Activated T-cell treated with anti-CD3 and anti-CD28 coated beads for 48 hours (primary cell): ENCODE measurements around the gene SPTBN4.
"Not testable (repeated sequence)": the region's sequence is repeated elsewhere in the genome, so short reads cannot be mapped to it uniquely, and the experiment has no call there.

ENCODE experiments used
- DNase-seq: peaks from one replicate; pipeline ENCODE4 v3.0.0-alpha.2; 2020; ENCODE audit warnings: low read depth

Gene SPTBN4

DNA sequence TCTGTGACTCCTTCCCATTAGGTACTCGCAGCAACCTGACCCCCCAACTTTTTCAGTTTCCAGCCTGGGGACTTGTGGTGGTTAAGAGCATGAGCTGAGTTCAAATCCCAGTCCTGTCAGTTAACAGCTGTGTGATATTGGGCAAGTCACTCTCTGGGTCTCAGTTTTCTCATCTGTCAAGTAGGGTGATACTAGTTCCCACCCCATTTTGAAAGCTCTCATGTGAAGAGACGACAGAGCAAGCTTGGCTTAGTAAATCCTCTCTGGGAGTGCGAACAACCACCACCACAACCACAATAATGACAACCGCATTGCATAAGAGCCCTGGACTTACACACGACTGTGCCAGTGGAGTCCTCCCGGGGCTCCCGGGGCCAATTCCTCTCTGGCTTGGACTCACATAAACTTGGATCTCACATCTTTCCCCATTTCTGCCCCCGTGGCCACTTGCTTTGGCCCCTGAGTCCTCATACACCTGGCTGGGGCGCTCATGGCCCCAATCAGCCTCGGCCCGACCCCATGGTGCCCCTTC, 1.7 kb upstream of the SPTBN4 start:
- no peak for DNase-seq

DNA sequence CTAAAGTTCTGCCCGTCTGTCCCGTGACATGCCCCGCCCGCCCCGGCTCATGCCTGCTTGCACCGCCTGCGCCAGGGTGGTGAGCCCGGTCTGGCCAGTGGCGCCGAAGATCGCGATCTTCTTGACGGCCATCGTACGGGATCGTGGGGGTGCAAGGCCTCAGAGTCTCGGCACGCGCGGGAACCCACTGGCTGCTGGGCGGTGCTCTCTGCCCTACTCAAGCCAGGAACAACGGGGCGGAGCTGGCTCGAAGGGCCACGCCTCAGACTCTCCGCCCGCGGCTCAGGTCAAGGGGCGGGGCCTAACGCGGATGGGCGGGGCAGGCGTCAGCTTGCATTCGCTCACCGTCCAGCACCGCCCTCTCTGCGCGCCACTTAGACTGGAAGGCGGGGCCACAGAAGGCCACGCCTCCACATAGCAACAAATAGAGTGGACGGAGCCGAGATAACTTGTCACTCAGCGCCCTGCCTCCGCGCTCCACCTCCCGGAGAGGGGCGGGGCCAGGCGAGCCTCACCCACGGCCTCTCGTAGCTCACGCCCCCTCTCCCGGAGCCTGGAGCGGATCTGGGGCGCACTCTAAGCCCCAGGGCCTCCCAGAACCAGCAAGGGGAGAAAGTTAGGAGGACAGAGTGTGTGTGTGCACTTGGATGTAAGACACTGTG, 1.1 kb upstream of the SPTBN4 start, which contains the start of gene BLVRB:
TSS of gene BLVRB (minus strand) at position 189 of the 662 bp plus-strand sequence. CDS start at position 132, 57 bp downstream.
- DNase-seq = peak; percentile 100

DNA sequence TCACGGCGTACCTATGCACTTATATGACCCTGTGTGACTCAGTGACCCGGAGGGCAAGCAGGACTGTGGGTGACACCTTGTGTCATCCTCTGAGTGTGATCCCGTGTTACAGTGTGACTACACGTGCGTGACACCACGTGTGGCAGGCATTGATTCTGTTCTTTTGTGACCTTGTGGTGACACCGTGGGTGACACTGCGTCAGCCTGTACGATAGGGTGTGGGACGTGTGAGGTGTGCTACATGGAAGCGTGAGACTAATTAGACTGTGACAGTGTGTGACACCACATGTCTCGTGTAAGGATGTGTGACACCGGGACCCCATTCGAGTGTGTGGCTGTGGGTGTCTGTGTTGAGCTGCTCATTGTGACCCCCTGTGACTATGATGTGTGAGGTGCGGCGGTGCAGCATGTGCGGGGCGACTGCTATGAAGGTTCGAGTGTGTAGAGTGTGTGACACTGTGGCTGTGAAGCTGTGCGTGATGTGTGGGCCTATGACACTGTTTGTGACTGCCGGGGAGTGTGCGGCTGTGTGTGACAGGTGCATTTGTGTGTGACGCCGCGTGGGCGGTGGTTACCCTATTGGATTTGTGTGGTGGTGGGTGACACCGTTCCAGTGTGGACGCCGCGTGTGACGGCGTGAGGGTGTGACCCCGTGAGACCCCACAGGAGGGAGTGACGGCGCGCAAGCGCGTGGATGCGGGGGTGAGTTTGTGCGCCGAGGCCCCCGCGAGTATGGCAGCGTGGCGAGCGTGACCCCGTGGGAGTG, 399 bp upstream of the SPTBN4 start:
- DNase-seq = peak; percentile 65

GRCh38 chr19:40469011-40469410, 2.2 kb downstream of the SPTBN4 start:
- no peak for DNase-seq

- no peak for DNase-seq
These were observed 4.3 kb downstream of the SPTBN4 start for GRCh38 chr19:40471111-40471510.

DNA sequence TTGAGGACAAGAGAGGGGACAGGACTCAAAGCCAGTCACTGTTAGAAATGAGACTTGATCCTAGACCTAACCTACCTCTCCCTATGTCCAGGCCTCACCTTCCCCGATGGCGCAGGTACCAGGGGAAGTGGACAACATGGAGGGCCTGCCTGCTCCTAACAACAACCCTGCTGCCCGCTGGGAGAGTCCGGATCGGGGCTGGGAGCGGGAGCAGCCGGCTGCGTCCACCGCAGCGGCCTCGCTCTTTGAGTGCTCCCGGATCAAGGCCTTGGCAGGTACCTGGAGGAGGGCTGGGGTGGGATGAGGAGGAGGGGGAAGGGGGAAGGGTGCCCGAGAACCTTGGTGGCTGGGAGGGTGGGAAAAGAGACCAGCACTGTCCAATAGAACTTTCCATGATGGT, 5.7 kb downstream of the SPTBN4 start:
- no peak for DNase-seq

DNA sequence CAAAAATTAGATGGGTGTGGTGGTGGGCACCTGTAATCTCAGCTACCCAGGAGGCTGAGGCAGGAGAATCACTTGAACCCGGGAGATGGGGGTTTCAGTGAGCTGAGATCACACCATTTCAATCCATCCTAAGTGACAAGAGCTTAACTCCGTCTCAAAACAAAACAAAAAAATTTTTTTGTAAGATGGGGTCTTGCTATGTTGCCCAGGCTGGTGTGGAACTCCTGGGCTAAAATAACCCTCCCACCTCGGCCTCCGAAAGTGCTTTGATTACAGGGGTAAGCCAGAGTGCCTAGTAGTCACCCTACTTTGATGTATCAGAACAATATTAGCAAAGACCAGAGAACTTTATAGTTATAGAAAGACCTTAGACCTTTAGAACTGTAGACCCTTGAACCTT, 7.9 kb downstream of the SPTBN4 start:
- no peak for DNase-seq

DNA sequence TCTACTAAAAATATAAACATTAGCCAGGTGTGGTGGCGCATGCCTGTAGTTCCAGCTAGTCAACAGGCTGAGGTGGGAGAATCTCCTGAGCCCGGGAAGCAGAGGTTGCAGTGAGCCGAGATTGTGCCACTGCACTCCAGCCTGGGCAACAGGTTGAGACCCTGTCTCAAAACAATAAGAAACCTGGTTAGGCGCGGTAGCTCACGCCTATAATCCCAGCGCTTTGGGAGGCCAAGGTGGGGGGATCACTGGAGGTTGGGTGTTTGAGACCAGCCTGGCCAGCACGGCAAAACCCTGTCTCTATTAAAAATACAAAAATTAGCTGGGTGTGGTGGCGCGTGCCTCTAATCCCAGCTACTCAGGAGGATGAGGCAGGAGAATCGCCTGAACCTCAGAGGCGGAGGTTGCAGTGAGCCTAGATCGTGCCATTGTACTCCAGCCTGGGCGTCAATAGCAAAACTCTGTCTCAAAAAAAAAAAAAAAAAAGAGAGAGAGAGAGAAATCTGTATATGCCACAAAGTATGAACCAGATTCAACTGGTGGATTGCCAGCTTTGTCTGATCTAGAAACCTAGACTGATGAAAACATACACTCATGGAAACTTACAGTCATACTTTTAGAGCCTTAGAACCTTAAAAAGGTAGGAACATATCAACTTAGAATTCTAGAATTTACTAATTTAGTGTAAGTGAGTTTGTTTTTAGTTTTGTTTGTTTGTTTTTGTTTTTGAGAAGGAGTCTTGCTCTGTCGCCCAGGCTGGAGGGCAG, 9.3 kb downstream of the SPTBN4 start:
- DNase-seq = not testable (repeated sequence)

DNA sequence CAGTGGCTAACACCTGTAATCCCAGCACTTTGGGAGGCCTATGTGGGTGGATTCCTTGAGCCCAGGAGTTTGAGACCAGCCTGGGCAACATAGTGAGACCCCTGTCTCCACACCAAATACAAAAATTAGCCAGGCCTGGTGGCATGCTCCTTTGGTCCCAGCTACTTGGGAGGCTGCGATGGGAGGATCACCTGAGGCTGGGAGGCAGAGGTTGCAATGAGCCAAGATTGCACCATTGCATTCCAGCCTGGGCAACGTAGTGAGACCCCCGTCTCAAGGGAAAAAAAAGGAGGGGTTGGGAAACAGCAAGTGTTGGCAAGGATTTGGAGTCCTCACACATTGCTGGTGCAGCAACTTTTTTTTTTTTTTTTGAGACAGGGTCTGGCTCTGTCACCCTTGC, 19.2 kb downstream of the SPTBN4 start:
- DNase-seq = no peak

GRCh38 chr19:40489882-40490230, 23.1 kb downstream of the SPTBN4 start:
- no peak for DNase-seq

DNA sequence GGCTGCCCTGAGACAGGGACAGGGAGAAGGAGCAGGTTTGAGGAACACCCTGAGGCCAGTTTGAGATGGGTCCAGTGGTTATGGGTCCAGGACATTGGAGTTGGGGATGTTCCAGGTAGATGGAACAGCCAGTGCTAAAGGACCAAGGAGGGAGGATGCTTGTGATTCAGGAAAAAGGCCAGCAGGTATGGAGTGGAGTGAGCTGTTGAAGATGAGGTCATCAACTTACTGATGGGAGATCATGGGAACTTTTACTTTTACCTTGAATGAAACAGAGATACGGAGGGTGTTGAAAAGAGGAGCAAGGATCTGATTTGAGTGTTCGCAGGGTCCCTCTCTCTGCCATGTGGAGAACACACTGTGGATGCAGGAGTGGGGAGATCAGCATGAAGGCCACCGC, 25.5 kb downstream of the SPTBN4 start:
- DNase-seq = no peak

- DNase-seq = no peak
These were observed 27.0 kb downstream of the SPTBN4 start for GRCh38 chr19:40493778-40494177.

DNA sequence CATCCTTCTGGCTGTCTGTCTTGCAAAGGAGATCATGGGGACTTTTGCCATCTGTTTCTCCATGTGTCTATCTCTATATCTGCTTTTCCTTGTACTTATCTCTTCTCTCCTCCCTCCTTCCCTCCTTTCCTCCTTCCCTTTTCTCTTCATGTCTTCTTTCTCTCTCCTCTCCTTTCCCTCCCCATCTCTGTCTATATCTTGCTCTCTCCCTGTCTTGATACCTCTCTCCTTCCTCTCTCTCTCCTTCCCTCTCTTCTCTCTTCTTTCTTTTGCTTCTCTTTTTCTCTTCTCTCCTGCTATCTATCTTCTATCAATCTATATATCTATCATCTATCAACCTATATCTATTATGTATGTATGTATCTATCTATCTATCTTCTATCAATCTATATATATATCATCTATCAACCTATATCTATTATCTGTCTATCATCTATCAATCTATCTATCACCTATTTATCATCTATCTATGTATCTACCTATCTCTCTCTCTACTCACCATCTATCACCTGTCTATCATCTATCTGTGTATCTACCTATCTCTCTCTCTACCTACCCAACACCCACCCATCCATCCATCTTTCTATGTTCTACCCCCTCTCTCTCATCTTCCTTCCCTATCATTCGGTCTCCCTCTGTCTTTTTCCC, 27.5 kb downstream of the SPTBN4 start:
- no peak for DNase-seq

DNA sequence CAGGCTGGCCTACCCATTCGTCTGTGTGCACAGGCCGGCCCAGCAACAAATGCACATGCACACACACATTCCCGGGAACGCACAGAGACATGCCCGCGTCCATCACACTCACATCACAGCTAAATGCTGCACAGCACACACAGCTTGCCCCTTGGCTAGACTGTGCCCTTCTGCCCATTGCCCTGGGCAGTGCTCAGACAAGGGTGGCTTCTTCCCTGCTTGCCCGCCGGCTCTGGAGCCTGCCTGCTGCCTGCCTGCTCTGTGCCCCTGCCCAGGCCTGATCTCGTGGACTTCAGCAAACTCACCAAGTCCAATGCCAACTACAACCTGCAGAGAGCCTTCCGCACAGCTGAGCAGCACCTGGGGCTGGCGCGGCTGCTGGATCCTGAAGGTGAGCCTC, 30.4 kb downstream of the SPTBN4 start:
- no peak for DNase-seq

- DNase-seq = no peak
These were observed 32.5 kb downstream of the SPTBN4 start for GRCh38 chr19:40499320-40499719.

GRCh38 chr19:40500678-40501530, 34.1 kb downstream of the SPTBN4 start:
- not testable (repeated sequence) for DNase-seq

DNA sequence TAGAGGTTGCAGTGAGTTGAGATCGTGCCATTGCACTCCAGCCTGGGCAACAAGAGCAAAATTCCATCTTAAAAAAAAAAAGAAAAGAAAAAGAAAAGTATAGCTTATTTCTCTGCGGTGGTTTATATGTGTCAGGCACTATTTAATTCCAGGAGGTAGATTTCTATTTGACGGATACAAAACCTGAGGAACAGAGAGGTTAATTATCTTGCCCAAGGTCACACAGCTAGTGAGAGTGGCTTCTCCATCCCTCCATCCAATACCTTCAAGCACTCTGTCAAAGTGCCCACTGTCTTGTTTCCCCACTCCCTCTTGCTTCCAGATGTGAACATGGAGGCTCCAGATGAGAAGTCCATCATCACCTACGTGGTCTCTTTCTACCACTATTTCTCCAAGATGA, 34.8 kb downstream of the SPTBN4 start:
- no peak for DNase-seq

- DNase-seq = no peak
These were observed 35.3 kb downstream of the SPTBN4 start for GRCh38 chr19:40502081-40502480.

- no peak for DNase-seq
These were observed 36.0 kb downstream of the SPTBN4 start for GRCh38 chr19:40502647-40503319.

GRCh38 chr19:40503320-40503695, 36.5 kb downstream of the SPTBN4 start:
- no peak for DNase-seq

DNA sequence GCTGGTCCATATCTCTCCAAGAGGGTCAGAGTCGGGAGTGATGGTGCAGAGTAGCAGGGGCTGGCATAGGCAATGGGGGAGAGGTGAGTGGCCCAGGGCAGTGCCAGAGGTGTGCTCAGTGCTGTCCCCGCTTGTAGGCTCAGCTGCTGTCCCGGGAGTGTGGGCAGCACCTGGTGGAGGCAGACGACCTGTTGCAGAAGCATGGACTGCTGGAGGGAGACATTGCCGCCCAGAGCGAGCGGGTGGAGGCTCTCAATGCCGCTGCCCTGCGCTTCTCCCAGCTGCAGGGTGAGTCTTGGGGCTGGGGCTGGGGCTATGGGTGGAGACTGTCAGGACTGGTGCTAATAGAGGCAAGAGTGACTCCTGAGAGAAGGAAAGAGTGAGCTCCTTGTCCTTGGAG, 39.3 kb downstream of the SPTBN4 start:
- DNase-seq = no peak
